ENCODE data around the gene GAGE12J.

DNA sequence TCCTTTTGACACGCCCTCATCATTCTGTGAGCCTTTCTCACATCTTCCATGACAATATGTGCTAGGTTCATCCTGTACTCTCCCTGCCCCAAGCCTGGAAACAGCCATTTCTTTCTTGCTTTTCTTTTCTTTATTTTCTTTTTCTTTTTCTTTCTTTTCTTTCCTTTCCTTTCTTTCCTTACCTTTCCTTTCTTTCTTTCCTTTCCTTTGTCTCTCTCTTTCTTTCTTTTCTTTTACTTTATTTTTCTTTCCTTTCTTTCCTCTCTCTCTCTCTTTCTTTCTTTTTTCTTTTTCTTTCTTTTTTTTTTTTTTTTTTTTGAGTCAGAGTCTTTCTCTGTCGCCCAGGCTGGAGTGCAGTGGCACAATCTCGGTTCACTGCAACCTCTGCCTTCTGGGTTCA, 37.6 kb upstream of the GAGE12J start:
- TF ChIP-seq, protein P1, sequence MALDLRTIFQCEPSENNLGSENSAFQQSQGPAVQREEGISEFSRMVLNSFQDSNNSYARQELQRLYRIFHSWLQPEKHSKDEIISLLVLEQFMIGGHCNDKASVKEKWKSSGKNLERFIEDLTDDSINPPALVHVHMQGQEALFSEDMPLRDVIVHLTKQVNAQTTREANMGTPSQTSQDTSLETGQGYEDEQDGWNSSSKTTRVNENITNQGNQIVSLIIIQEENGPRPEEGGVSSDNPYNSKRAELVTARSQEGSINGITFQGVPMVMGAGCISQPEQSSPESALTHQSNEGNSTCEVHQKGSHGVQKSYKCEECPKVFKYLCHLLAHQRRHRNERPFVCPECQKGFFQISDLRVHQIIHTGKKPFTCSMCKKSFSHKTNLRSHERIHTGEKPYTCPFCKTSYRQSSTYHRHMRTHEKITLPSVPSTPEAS (tag by site-specific recombination; IDR thresholded peaks at IDR 0.05): no peak
- TF ChIP-seq, protein P2, sequence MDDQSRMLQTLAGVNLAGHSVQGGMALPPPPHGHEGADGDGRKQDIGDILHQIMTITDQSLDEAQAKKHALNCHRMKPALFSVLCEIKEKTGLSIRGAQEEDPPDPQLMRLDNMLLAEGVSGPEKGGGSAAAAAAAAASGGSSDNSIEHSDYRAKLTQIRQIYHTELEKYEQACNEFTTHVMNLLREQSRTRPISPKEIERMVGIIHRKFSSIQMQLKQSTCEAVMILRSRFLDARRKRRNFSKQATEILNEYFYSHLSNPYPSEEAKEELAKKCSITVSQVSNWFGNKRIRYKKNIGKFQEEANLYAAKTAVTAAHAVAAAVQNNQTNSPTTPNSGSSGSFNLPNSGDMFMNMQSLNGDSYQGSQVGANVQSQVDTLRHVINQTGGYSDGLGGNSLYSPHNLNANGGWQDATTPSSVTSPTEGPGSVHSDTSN (CRISPR knock-in tag; IDR thresholded peaks at IDR 0.05): no peak
- TF ChIP-seq, protein P3, sequence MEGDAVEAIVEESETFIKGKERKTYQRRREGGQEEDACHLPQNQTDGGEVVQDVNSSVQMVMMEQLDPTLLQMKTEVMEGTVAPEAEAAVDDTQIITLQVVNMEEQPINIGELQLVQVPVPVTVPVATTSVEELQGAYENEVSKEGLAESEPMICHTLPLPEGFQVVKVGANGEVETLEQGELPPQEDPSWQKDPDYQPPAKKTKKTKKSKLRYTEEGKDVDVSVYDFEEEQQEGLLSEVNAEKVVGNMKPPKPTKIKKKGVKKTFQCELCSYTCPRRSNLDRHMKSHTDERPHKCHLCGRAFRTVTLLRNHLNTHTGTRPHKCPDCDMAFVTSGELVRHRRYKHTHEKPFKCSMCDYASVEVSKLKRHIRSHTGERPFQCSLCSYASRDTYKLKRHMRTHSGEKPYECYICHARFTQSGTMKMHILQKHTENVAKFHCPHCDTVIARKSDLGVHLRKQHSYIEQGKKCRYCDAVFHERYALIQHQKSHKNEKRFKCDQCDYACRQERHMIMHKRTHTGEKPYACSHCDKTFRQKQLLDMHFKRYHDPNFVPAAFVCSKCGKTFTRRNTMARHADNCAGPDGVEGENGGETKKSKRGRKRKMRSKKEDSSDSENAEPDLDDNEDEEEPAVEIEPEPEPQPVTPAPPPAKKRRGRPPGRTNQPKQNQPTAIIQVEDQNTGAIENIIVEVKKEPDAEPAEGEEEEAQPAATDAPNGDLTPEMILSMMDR (tag by site-specific recombination; IDR thresholded peaks at IDR 0.05): no peak
- TF ChIP-seq ZNF664 (tag by site-specific recombination; IDR thresholded peaks at IDR 0.05) (no peak), HOXC10 (CRISPR knock-in tag; IDR thresholded peaks at IDR 0.05) (no peak), ZNF707 (tag by site-specific recombination; IDR thresholded peaks at IDR 0.05) (no peak), ZNF791 (tag by site-specific recombination; IDR thresholded peaks at IDR 0.05) (no peak), BCL11A (tag by site-specific recombination; IDR thresholded peaks at IDR 0.05; ENCODE audit: low read depth) (no peak)
- TF ChIP-seq, protein P4, sequence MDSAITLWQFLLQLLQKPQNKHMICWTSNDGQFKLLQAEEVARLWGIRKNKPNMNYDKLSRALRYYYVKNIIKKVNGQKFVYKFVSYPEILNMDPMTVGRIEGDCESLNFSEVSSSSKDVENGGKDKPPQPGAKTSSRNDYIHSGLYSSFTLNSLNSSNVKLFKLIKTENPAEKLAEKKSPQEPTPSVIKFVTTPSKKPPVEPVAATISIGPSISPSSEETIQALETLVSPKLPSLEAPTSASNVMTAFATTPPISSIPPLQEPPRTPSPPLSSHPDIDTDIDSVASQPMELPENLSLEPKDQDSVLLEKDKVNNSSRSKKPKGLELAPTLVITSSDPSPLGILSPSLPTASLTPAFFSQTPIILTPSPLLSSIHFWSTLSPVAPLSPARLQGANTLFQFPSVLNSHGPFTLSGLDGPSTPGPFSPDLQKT (IDR thresholded peaks at IDR 0.05; ENCODE audit: borderline replicate concordance, low read depth, low read length): no peak
- TF ChIP-seq, protein P5, sequence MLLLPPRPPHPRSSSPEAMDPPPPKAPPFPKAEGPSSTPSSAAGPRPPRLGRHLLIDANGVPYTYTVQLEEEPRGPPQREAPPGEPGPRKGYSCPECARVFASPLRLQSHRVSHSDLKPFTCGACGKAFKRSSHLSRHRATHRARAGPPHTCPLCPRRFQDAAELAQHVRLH (tag by site-specific recombination; IDR thresholded peaks at IDR 0.05): no peak

Measured in HEK293 (cell line).